GM18861 (cell line): ENCODE measurements around the gene MDC1.
"Not testable (repeated sequence)": the region's sequence is repeated elsewhere in the genome, so short reads cannot be mapped to it uniquely, and the experiment has no call there.

Experiments
- ATAC-seq: cut with Tn5 transposase; IDR thresholded peaks from one replicate; pipeline ENCODE4 v1.9.1; 2021; ENCODE audit not compliant: unreplicated experiment

MDC1 gene

GRCh38 chr6:30682143-30683117 is 34.7 kb downstream of the MDC1 start:
- no peak for ATAC-seq

GRCh38 chr6:30681766-30682142 is 35.3 kb downstream of the MDC1 start:
- ATAC-seq, result no peak

GRCh38 chr6:30679765-30680535 is 37.1 kb downstream of the MDC1 start:
- no peak for ATAC-seq

- peak; percentile 45 for ATAC-seq
Measured at GRCh38 chr6:30678964-30679726, 37.9 kb downstream of the MDC1 start.

- ATAC-seq, result no peak
Measured at GRCh38 chr6:30676660-30677285, 40.3 kb downstream of the MDC1 start.

GRCh38 chr6:30672445-30673253 is 44.4 kb downstream of the MDC1 start, which contains the start of gene DHX16:
TSS of gene DHX16 (minus strand) at chr6:30673006. CDS start at chr6:30672841, 165 bp downstream.
- ATAC-seq, result peak; percentile 78

- ATAC-seq, result no peak
Measured at GRCh38 chr6:30670760-30671527, 46.1 kb downstream of the MDC1 start.

GRCh38 chr6:30666300-30666699 is 50.8 kb downstream of the MDC1 start:
- not testable (repeated sequence) for ATAC-seq

- no peak for ATAC-seq
Measured at GRCh38 chr6:30664994-30665767, 51.9 kb downstream of the MDC1 start.

- ATAC-seq, result not testable (repeated sequence)
Measured at GRCh38 chr6:30657922-30658321, 59.2 kb downstream of the MDC1 start.

GRCh38 chr6:30657454-30657853 is 59.6 kb downstream of the MDC1 start:
- ATAC-seq, result no peak

GRCh38 chr6:30656513-30656912 is 60.6 kb downstream of the MDC1 start:
- ATAC-seq, result no peak

GRCh38 chr6:30655743-30656094 is 61.4 kb downstream of the MDC1 start:
- no peak for ATAC-seq

- ATAC-seq, result no peak
Measured at GRCh38 chr6:30654798-30655742, 62.0 kb downstream of the MDC1 start.

GRCh38 chr6:30651143-30651542 is 65.9 kb downstream of the MDC1 start:
- no peak for ATAC-seq
